22Rv1 (cell line): ENCODE results near the gene RBM19.

Experiments used
- ZFX ChIP-seq: fragments of 450-650 bp; IDR thresholded peaks from 2 replicates; pipeline ENCODE4 v1.6.1; 2017; ENCODE audit warnings: antibody characterized with exemption, borderline replicate concordance
- TF ChIP-seq, protein P1 (sequence below): fragments of 450-650 bp; IDR thresholded peaks from 2 replicates; pipeline ENCODE4 v1.5.1; 2017; ENCODE audit warnings: mild to moderate bottlenecking

DNA sequence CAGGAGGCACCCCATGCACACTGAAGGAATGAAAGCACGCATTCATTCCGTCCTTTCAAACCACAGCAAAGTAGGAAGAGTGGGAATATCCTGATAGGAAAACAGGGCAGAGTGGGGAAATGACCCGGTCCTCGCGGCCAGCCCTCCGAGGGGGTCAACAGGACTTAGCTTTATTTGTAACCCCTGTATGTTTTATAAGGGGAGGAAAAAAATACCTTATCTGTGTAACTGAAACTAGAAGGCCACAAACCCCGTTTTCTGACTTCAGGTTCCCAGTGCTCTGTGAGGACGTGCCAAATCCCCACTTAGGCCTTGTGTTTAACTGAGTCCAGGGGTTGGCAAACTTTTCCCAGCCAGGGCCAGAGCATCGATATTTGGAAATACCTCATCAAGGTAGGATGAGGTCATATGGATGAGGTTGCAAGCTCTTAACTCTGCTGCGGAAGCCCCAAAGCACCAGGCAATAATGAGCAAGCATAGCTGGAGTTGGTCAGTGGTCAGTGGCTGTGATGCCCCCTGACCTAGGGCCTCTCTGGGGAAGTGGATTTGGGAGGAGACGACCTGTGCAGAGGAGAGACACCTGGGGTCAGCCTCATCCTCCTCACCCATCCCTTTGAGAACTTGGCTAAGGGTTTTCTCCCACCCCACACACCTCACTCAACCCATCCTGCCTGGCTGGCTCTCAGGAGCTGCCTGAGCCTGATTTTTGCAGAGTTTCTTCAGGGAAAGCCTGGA, 58.5 kb downstream of the RBM19 start:
- TF ChIP-seq, protein P1, sequence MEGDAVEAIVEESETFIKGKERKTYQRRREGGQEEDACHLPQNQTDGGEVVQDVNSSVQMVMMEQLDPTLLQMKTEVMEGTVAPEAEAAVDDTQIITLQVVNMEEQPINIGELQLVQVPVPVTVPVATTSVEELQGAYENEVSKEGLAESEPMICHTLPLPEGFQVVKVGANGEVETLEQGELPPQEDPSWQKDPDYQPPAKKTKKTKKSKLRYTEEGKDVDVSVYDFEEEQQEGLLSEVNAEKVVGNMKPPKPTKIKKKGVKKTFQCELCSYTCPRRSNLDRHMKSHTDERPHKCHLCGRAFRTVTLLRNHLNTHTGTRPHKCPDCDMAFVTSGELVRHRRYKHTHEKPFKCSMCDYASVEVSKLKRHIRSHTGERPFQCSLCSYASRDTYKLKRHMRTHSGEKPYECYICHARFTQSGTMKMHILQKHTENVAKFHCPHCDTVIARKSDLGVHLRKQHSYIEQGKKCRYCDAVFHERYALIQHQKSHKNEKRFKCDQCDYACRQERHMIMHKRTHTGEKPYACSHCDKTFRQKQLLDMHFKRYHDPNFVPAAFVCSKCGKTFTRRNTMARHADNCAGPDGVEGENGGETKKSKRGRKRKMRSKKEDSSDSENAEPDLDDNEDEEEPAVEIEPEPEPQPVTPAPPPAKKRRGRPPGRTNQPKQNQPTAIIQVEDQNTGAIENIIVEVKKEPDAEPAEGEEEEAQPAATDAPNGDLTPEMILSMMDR, result no peak
- TF ChIP-seq ZFX, result no peak
